NCI-H2029 (cell line): ENCODE data around the gene EHBP1.
"Not testable (repeated sequence)": the region's sequence is repeated elsewhere in the genome, so short reads cannot be mapped to it uniquely, and the experiment has no call there.

Source experiments
- DNase-seq: peaks from one replicate; lab custom pipeline; 2025; lab: John Stamatoyannopoulos, UW

EHBP1 gene

GRCh38 chr2:62736899-62737559, 31.5 kb downstream of the EHBP1 start:
- DNase-seq = no peak

DNA sequence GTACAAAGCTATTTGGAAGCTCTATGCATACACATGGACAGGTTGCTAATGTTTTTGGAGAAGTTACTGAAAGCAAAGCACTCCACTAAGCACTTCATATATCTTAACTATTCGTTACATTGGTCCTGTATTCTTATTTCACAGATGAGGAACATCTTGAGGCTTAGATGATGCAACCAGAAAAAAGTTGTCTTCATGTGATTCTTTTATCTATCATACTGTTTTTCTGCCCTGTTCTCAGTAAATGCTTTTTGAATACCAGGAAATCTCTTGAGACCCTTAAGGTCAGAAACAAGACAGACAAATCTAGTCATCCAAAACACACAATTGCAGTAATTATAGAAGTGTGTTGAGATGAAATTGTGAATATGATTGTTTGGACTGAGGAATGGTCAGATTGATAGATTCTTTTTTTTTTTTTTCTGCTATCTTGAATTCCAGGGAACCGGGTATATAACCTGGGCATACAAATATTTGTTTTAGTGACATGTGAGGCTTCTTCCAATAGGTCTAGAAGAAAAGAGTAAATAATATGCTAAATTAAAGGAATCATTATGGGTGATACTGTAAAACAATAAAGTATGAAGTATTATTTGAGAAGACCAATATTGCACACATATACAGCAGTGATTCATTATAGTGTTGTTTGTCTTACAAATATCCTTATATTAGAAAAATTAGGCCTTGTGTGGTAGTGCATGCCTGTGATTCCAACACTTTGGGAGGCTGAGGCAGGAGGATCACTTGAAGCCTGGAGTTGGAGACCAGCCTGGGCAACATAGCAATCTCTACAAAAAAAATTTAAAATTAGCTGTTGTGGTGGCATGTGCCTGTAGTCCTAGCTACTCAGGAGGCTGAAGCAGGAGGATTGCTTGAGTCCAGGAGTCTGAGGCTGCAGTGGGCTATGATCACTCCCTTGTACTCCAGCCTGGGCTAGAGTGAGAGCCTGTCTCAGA, 33.7 kb downstream of the EHBP1 start:
- no peak for DNase-seq

GRCh38 chr2:62740221-62740620, 34.7 kb downstream of the EHBP1 start:
- no peak for DNase-seq

DNA sequence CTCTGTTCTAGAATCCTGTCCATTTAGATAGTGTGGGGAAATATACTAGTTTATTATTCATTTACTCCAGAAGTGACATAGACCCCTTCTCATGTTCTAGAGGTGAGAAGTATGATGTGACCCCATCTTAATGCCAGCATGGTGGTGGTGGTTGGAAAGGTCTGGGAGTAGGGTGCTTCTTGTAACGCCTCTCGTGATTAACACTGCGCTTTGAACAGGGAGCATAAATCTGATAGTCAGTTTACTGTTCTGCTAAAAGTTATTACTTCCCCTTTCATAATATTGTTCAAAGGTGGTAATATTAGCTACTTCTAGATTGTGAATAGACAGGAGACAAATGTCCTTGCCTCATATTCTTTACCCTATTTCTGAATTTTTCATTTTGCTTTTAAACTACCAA, 35.6 kb downstream of the EHBP1 start:
- DNase-seq = no peak

DNA sequence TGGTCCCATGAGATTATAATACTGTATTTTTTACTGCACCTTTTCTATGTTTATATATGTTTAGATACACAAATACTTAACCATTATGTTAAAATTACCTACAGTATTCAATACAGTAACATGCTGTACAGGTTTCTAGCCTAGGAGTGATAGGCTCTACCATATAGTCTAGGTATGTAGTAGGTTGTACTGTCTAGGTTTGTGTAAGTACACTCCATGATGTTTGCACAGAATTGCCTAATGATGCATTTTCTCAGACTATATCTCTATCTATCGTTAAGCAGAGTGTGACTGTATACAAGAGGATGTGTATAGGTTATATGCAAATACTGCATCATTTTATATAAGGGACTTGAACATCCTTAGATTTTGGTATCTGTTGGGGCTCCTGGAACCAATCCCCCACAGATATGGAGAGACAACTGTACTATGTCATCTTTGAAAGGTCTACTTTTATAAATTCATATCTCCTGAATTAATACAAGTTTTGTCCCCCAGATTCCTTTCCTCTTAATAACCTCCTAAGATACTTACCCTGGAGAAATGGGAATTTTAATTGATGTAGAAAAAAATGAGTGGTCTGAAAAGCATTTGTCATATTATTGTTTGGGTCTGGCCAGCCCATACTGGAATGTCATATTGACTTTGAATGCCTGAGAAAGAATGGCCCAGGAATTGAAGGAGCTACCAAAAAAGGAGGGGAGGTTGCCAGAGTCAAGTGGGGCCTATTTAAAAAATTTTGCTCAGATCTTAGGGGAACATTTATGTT, 36.6 kb downstream of the EHBP1 start:
- DNase-seq = no peak

DNA sequence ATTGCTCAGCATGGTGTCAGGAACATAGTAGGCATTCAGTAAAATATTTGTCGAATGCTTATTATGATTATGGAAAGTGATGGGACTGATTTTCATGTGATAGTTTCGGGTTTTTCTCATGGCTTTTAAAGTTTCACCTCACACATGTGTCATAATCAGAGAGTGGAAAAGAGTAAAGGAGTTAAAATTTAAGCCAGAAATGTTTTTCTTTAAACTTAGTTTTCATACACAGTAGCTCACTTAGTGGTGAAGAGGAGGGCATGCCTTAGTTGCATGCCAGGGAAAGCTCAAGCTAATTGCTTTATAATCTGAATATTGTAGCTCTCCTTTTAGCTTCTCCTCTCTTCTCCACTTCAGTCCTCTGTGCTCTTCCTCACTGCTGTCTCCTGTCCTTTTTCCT, 38.0 kb downstream of the EHBP1 start:
- DNase-seq = no peak

GRCh38 chr2:62744603-62745002, 39.1 kb downstream of the EHBP1 start:
- no peak for DNase-seq

GRCh38 chr2:62745891-62746481, 40.5 kb downstream of the EHBP1 start:
- no peak for DNase-seq

DNA sequence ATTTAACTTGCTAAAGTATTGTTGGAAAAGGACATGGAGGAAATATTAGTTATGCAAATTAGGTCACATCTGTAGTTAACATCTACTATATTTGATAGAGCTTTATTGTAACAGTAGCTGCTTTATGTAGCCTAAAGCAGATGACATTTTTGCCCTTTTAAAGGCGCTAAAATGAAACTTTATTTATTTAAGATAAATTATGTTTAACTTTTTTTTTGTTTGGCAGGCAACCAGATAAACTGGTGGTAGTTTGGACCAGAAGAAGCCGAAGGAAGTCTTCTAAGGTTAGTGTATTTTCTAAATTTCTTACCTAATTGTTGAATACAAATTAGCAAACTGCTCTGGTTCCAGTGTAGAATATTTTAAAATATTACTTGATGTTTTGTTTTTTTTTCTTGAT, 41.7 kb downstream of the EHBP1 start:
- DNase-seq = no peak

DNA sequence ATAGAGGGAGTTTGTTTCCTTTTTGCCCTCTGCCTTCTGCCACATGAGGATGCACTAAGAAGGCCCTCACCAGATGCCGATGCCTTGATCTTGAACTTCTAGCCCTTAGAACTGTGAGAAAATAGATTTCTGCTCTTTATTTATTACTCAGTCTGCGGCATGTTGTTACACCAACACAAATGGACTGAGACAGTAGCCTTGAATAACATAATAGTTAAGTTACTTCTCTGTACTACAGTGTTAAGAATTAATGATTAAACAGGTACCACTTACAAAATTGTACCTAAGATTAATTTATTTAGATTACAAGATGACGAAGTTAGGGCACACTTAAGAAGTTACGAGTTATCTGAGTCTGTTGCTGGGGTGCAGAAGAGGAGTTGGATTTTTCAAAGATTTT, 42.4 kb downstream of the EHBP1 start:
- DNase-seq = no peak

GRCh38 chr2:62749111-62749510, 43.6 kb downstream of the EHBP1 start:
- not testable (repeated sequence) for DNase-seq

GRCh38 chr2:62757029-62757428, 51.5 kb downstream of the EHBP1 start:
- no peak for DNase-seq

GRCh38 chr2:62760026-62760425, 54.5 kb downstream of the EHBP1 start:
- DNase-seq = no peak

GRCh38 chr2:62760555-62760954, 55.0 kb downstream of the EHBP1 start:
- no peak for DNase-seq

- no peak for DNase-seq
Observed at GRCh38 chr2:62765619-62766376, 60.3 kb downstream of the EHBP1 start.

DNA sequence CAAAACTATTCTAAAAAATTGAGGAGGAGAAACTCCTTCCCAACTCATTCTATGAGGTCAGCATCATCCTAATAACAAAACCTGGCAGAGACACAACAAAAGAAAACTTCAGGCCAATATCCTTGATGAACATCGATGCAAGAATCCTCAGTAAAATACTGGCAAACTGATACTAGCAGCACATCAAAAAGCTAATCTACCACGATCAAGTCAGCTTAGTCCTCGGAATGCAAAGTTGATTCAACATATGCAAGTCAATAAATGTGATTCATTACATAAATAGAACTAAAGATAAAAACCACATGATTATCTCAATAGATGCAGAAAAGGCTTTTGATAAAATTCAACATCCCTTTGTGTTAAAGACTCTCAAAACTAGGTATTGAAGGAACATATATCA, 63.1 kb downstream of the EHBP1 start:
- no peak for DNase-seq

DNA sequence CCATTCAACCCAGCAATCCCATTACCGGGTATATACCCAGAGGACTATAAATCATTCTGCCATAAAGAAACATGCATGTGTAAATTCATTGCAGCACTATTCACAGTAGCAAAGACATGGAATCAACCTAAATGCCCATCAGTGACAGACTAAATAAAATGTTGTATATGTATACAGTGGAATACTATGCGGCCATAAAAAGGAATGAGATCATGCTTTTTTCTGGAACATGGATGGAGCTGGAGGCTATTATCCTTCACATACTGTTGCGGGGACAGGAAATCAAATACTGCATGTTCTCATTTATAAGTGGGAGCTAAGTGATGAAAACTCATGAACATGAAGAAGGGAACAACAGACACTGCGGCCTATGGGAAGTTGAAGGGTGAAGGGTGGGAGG, 65.1 kb downstream of the EHBP1 start:
- no peak for DNase-seq

GRCh38 chr2:62774555-62775366, 69.2 kb downstream of the EHBP1 start:
- DNase-seq = peak; percentile 16

DNA sequence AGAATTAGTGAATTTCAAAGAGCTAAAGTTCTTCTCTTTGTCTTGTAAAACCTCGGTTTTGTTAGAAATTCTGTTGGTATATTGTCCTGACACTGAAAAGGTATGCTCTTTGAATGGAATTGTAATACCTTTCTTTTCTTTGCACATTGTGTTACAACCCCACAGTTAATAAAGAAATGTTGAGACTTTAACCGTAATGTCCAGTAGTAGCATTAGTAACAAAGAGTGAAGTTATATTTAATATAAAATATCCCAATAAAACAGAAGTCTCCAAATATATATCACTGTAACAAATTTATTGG, 69.8 kb downstream of the EHBP1 start:
- DNase-seq = no peak

DNA sequence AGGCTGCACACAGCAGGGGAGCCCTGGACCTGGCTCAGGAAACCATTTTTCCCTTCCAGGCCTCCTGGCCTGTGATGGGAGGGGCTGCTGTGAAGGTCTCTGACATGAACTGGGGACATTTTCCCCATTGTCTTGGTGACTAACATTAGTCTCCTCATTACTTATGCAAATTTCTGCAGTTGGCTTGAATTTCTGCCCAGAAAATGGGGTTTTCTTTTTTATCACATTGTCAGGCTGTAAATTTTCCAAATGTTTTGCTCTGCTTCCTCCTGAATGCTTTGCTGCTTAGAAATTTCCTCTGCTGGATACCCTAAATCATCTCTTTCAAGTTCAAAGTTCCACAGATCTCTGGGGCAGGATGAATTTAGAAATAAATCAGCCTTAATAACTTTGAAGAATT, 78.2 kb downstream of the EHBP1 start:
- no peak for DNase-seq

- no peak for DNase-seq
Observed at GRCh38 chr2:62784341-62784740, 78.8 kb downstream of the EHBP1 start.
